ENCODE data around the gene TUB.

TUB gene

GRCh38 chr11:8045839-8046238 lies 35.2 kb upstream of the TUB start:
- no peak for DNase-seq

- DNase-seq: no peak
These were observed 33.6 kb upstream of the TUB start for GRCh38 chr11:8047382-8047781.

- no peak for DNase-seq
These were observed 31.9 kb upstream of the TUB start for GRCh38 chr11:8049084-8049483.

GRCh38 chr11:8055091-8055835 lies 25.7 kb upstream of the TUB start:
- DNase-seq: no peak

GRCh38 chr11:8055836-8056526 lies 25.0 kb upstream of the TUB start:
- DNase-seq: no peak

- no peak for DNase-seq
These were observed 24.1 kb upstream of the TUB start for GRCh38 chr11:8056810-8057463.

GRCh38 chr11:8058216-8058615 lies 22.8 kb upstream of the TUB start:
- DNase-seq: no peak

- no peak for DNase-seq
These were observed 22.0 kb upstream of the TUB start for GRCh38 chr11:8059030-8059429.

GRCh38 chr11:8059571-8060011 lies 21.4 kb upstream of the TUB start:
- DNase-seq: no peak

GRCh38 chr11:8060146-8060719 lies 20.8 kb upstream of the TUB start:
- DNase-seq: no peak

- DNase-seq: no peak
These were observed 20.0 kb upstream of the TUB start for GRCh38 chr11:8060801-8061554.

- no peak for DNase-seq
These were observed 19.2 kb upstream of the TUB start for GRCh38 chr11:8061555-8062428.

GRCh38 chr11:8062781-8063257 lies 18.2 kb upstream of the TUB start:
- DNase-seq: no peak

- no peak for DNase-seq
These were observed 17.7 kb upstream of the TUB start for GRCh38 chr11:8063324-8063723.

- DNase-seq: no peak
These were observed 16.0 kb upstream of the TUB start for GRCh38 chr11:8065031-8065430.

- no peak for DNase-seq
These were observed 14.7 kb upstream of the TUB start for GRCh38 chr11:8066036-8066910.

- DNase-seq: no peak
These were observed 14.0 kb upstream of the TUB start for GRCh38 chr11:8066911-8067455.

- no peak for DNase-seq
These were observed 13.5 kb upstream of the TUB start for GRCh38 chr11:8067567-8067928.

GRCh38 chr11:8067929-8068575 lies 13.0 kb upstream of the TUB start:
- DNase-seq: no peak

Measured in stimulated activated CD8-positive, alpha-beta memory T cell treated with anti-CD3 and anti-CD28 coated beads, Interleukin-4, amount 100 ng/mL, for 48 hours (primary cell).